GM10248 (cell line): ENCODE results near the gene PMPCA.

Experiments used
- CTCF ChIA-PET: fragments of 300-600 bp; sonication (Branson Sonifier 250); formaldehyde crosslinking; extraction: SDS; loops from one replicate; lab custom pipeline; 2021; ENCODE audit warnings: antibody characterized with exemption; lab: Yijun Ruan, JAX
- POLR2A ChIA-PET: fragments of 350-650 bp; sonication (Branson Sonifier 250); formaldehyde crosslinking; extraction: SDS; loops from one replicate; lab custom pipeline; 2020; ENCODE audit warnings: antibody characterized with exemption; lab: Yijun Ruan, JAX
- DNase-seq: peaks from one replicate; pipeline ENCODE4 v3.0.0; 2012; ENCODE audit errors: extremely low spot score
- TF ChIP-seq, protein P1 (sequence below): IDR thresholded peaks from 2 replicates; pipeline ENCODE4 v1.5.1; 2012; ENCODE audit warnings: mild to moderate bottlenecking, low read depth; ENCODE audit errors: extremely low read depth, missing control alignments, control extremely low read depth

Gene PMPCA

DNA sequence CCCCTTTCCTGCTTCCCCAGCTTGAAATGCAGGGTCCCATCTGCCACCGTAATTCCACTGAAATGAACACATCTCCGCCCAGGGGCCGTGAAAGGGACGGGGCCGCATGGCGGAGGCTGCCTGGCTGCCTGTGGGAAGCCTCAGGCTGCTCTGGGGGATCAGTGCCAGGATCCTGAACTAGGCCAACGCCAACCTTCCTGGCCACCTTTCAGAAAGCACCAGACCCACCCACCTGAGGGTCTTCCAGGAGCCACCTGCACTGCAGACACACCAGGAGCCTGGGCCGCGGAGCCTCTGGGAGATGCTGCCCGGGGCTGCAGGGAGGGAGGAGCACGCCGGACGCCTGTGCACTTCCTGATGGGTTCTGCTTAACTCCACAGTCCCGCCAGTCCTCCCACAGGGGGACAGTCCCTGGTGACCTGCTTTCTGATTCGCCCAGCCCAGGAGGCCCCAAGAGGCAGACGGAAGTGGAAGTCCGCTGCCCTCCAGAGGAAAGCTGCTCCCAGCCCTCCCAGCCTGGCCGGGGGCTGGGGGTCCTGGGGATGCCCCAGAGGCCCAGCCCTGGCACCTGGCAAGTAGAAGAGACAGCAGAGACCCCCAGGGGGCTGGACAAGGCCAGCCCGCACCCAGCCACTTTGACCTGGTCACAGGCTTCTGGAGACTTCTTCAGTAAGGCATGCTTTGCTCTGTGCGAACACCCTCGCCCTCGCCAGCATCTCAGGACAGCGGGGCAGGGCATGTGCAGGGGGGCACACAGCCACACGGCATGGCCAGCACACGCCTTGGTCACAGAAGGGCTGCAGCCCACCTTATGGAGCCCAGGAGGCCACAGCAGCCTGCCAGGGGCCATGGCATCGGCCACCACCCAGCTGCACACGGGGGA, 36.9 kb upstream of the PMPCA start, which contains the start of gene CARD9:
Gene CARD9 (minus strand): TSS at position 370 of the 883 bp plus-strand sequence. CDS start 1,591 bp downstream, outside the sequence.
- TF ChIP-seq, protein P1, sequence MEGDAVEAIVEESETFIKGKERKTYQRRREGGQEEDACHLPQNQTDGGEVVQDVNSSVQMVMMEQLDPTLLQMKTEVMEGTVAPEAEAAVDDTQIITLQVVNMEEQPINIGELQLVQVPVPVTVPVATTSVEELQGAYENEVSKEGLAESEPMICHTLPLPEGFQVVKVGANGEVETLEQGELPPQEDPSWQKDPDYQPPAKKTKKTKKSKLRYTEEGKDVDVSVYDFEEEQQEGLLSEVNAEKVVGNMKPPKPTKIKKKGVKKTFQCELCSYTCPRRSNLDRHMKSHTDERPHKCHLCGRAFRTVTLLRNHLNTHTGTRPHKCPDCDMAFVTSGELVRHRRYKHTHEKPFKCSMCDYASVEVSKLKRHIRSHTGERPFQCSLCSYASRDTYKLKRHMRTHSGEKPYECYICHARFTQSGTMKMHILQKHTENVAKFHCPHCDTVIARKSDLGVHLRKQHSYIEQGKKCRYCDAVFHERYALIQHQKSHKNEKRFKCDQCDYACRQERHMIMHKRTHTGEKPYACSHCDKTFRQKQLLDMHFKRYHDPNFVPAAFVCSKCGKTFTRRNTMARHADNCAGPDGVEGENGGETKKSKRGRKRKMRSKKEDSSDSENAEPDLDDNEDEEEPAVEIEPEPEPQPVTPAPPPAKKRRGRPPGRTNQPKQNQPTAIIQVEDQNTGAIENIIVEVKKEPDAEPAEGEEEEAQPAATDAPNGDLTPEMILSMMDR: no peak
- ChIA-PET POLR2A (no interaction called here), CTCF (interaction anchor here (1.0 to 5.4 kb wide), 3 partner anchors 11 to 17 kb away, joined by 3 to 39 read pairs (median 3); partner anchors contain the start of gene DNLZ)
- peak; percentile 75 for DNase-seq

GRCh38 chr9:136374183-136374575, 36.3 kb upstream of the PMPCA start:
- TF ChIP-seq, protein P1: no peak
- CTCF ChIA-PET: interaction anchor here (0.9 to 5.4 kb wide), 4 partner anchors 11 to 35 kb away, joined by 3 to 39 read pairs (median 3); partner anchors contain the start of gene DNLZ
- no peak for DNase-seq
- POLR2A ChIA-PET: no interaction called here

GRCh38 chr9:136375096-136375495, 35.4 kb upstream of the PMPCA start:
- DNase-seq: no peak
- ChIA-PET CTCF (interaction anchor here (0.9 to 5.4 kb wide), 2 partner anchors 12 to 36 kb away, joined by 3 to 39 read pairs; partner anchors contain the start of gene DNLZ), POLR2A (no interaction called here)
- TF ChIP-seq, protein P1: no peak

DNA sequence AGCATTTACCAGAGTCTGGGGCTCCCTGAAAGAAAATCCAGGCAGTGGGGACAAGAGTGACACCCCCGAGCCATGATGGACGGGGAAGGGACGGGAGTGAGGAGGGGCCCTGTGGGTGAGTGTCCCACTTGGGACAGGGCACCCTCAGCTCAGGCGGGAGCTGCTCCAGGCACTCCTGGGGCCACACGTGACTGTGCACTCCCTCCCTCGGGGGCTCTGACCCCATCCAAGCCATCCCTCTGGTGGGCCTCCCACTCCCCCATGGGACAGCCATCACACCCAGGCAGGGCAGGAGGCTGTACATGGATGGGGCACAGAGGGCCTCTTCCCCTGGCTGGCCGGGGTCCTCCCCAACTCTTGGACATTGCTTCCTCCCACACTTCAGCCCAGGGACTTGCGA, 34.0 kb upstream of the PMPCA start:
- ChIA-PET POLR2A (no interaction called here), CTCF (interaction anchor here (5.4 kb wide), 1 partner anchor 14 kb away, joined by 39 read pairs; the partner anchor contains the start of gene DNLZ)
- DNase-seq: no peak
- TF ChIP-seq, protein P1: no peak

- ChIA-PET POLR2A (no interaction called here), CTCF (interaction anchor here (1.8 kb wide), 1 partner anchor 10 kb away, joined by 4 read pairs; no protein-coding TSS in a partner anchor)
- TF ChIP-seq, protein P1: no peak
- DNase-seq: no peak
Observed at GRCh38 chr9:136377341-136378169, 32.9 kb upstream of the PMPCA start.
